H7 (cell line): ENCODE data around the gene RNF213. TPM values are rescaled to one million over a fixed set of nuclear protein-coding genes. Genes with fewer than 3 reads are reported as not detected.
A peak's percentile ranks its signal among the peaks of the same experiment; 100 is the strongest.

Experiments used
- DNase-seq: peaks from one replicate; pipeline ENCODE4 v3.0.0; 2012
- H3K27me3 ChIP-seq: 2 replicates; pipeline ENCODE4 v1.6.0; 2011; ENCODE audit warnings: mild to moderate bottlenecking, low read length; ENCODE audit not compliant: control insufficient read depth, insufficient read depth
- H3K36me3 ChIP-seq: replicated peaks from 2 replicates; pipeline ENCODE4 v1.5.1; 2011; ENCODE audit warnings: low read length; ENCODE audit not compliant: control insufficient read depth, insufficient read depth
- H3K4me3 ChIP-seq: 2 replicates; pipeline ENCODE4 v1.5.1; 2011; ENCODE audit warnings: low read depth, mild to moderate bottlenecking, control low read depth, low read length, moderate library complexity; ENCODE audit not compliant: insufficient read depth
- total RNA-seq: library from RNA; depleted of rRNA; stranded (reverse); fragments of >200 nt; shearing (Covaris generic); gene quantifications from 2 replicates; pipeline ENCODE4 v1.2.3, GENCODE V29; 2014

RNF213 gene
- total RNA-seq, 1 experiment from 2014 or later = 29.4 TPM

DNA sequence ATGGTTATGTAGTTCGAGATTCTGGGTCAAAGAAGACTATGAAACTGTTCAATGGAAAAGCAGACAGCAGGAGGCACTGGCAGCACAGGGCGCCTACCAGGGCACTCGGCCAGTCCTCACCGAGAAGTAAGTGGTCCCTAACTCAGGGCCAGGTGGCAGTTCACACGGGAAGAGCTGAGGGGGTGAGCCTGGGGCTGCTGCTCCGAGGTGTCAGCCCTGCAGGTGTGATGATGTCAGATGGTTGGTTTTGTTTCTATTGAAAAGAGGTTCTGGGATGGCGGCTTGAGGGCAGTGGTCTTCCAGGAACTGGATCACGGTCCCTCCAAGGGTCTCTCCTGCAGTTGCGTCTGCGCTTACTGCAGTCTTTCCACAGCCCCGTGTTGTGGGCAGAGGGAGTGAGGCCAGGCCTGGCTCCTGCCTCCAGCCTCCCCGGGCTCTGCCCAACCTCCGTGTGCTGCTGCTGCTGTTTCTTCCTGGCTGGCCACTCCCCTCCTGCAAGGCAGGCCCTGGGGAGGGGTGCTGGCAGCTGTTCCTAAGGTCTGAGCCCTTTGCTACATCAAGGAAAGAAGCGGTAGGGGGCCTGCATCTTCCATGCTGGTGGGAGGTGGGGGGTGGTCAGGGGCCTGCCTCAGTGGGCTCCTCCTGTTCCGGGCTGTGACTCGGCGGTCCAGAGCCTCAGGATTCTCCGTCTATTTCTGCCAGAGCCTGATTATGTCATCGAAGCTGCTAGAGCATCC lies 22.6 kb downstream of the RNF213 start:
- peak; percentile 75 for DNase-seq
- Histone ChIP-seq H3K36me3 (no peaks in the 10 kb centered on the region; the same call in none of the 2 replicates), H3K27me3 (no peaks in the 10 kb centered on the region), H3K4me3 (no peak overlapping the region)

DNA sequence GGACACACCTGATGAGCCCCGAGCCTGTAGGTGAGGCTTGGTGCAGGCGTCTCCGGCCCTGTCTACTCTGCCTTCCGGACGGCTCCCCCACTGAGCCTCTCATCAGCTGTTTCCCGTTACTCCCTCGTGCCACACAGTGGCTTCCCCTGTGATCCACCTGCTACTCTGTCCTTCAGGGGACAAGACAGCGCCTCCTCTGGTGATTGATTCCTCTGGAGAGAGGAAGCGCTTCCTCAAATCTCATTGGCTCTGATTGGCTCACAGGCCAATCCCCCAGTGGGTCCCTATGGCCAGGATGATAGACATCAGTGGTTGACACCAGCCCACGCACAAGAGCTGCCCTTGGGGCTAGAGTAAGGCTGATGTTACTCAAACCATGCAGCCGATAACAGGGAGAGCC lies 24.0 kb downstream of the RNF213 start:
- Histone ChIP-seq H3K27me3 (no peaks in the 10 kb centered on the region), H3K36me3 (peaks cover 2% of the 10 kb centered on the region), H3K4me3 (no peak overlapping the region)
- DNase-seq = peak; percentile 84

DNA sequence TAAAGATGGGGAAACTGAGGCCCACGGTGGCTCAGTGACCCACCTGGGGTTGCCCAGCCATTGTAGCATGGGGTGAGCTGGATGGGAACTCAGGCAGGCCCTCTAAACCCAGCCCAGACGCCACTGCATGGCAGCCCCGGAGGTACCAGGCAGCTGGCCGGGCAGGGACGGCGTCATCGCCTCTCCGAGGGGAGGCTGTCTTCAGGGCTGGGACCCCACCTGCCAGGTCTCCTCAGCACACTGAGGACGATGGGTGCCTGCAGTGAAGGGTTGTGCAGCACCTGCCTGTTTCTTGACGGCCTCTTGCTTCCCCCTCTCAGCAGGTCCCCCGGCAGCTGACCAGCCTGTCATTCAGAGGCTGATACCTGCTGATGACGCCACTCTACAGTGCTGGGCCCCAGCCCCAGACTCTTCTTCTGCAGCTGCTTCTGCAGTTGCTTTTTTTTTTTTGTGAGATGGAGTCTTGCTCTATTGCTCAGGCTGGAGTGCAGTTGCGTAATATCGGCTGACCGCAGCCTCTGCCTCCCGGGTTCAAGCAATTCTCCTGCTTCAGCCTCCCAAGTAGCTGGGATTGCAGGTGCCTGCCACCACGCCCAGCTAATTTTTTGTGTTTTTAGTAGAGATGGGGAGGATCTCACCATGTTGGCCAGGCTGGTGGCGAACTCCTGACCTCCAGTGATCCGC lies 24.7 kb downstream of the RNF213 start:
- Histone ChIP-seq H3K4me3 (no peak overlapping the region), H3K27me3 (no peaks in the 10 kb centered on the region), H3K36me3 (peaks cover 8% of the 10 kb centered on the region)
- DNase-seq = peak; percentile 38

DNA sequence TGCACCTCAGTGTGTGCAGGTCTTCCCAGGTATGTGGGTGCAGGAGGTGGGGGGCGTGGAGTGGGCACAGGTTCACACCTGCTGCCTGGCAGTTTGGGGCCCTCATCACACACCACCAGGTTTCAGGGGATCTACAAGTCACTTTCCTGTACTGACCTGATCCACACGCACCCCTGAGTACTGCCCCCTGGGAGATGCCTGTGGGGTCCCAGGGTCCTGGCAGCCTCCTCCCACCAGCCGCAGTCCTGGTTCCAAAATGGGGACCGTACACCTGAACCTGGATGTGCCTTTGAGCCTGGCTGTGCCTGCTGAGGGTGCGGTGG lies 25.9 kb downstream of the RNF213 start:
- Histone ChIP-seq H3K36me3 (peaks cover 15% of the 10 kb centered on the region), H3K27me3 (no peaks in the 10 kb centered on the region), H3K4me3 (no peak overlapping the region)
- no peak for DNase-seq

DNA sequence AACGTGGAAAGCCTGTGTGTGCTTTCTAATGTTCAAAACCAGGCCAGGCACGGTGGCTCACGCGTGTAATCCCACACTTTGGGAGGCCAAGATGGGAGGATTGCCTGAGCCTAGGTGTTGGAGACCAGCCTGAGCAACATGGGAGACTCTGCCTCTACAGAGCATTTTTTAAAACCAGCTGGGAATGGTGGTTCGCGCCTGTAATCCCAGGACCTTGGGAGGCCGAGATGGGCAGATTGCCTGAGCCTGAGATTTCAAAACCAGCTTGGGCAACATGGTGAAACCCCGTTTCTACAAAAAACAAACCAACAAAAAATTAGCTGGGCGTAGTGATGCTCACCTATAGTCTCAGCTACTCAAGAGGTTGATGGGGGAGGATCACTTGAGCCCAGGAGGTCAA lies 26.4 kb downstream of the RNF213 start:
- DNase-seq = no peak
- Histone ChIP-seq H3K4me3 (no peak overlapping the region), H3K27me3 (no peaks in the 10 kb centered on the region), H3K36me3 (peaks cover 15% of the 10 kb centered on the region)

DNA sequence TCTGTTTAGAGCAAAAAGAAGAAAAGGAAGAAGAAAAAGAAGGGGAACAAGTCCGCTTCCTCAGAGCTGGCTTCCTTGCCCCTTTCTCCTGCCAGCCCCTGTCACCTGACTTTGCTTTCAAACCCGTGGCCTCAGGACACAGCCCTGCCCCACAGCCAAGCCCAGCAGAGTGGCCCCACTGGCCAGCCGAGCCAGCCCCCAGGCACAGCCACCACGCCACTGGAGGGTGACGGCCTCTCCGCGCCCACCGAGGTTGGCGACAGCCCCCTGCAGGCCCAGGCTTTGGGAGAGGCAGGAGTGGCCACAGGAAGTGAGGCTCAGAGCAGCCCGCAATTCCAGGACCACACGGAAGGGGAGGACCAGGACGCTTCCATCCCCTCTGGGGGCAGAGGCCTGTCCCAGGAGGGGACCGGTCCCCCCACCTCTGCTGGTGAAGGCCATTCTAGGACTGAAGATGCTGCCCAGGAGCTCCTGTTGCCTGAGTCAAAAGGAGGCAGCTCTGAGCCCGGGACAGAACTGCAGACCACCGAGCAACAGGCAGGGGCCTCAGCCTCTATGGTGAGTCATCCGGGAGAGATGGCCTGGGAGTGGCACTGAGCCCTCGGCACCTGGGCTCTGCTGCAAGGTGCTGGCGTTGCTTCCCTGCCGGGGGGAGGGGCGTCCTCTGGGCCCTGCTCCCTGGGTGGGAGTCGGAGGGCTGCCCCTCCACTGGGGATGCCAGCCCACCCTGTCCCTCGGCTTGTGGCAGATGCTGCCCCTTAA lies 27.3 kb downstream of the RNF213 start:
- H3K4me3 ChIP-seq = no peak overlapping the region
- peak; percentile 70 for DNase-seq
- peaks cover 16% of the 10 kb centered on the region for H3K36me3 ChIP-seq
- H3K27me3 ChIP-seq = no peaks in the 10 kb centered on the region

DNA sequence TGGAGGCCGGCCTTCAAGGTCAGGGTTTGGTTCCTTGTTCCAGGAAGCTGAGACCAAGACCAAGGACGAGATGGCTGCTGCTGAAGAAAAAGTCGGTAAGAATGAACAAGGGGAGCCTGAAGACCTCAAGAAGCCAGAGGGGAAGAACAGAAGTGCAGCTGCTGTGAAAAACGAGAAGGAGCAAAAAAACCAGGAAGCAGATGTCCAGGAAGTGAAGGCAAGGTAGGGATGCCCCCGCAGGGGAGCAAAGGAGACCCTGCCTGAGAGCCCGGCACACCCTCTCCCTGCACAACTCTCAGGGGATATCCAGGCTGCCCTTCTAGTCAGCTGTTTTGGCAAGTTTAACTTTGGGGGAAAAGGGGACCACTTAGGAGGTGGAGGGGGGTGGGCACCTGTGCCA lies 29.0 kb downstream of the RNF213 start:
- Histone ChIP-seq H3K4me3 (no peak overlapping the region), H3K27me3 (no peaks in the 10 kb centered on the region), H3K36me3 (peaks cover 16% of the 10 kb centered on the region)
- peak; percentile 26 for DNase-seq

DNA sequence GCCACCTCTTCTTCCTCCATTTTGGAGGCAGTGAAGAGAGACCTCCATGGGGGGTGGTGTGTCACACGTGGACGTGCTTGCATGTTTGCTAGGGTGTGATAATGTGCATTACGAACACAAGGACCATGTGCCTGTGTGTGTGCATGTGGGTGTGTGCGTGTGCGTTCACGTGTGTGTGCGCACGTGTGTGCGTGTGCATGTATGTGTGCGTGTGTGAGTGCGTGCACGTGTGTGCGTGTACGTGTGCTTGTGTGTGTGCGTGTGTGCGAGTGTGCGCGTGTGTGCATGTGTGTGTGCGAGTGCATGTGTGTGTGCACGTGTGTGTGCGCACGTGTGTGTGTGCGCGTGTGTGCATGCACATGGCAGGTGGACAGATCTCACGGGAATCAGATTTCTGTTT lies 29.5 kb downstream of the RNF213 start:
- peaks cover 19% of the 10 kb centered on the region for H3K36me3 ChIP-seq
- H3K4me3 ChIP-seq = no peak overlapping the region
- H3K27me3 ChIP-seq = no peaks in the 10 kb centered on the region
- no peak for DNase-seq

DNA sequence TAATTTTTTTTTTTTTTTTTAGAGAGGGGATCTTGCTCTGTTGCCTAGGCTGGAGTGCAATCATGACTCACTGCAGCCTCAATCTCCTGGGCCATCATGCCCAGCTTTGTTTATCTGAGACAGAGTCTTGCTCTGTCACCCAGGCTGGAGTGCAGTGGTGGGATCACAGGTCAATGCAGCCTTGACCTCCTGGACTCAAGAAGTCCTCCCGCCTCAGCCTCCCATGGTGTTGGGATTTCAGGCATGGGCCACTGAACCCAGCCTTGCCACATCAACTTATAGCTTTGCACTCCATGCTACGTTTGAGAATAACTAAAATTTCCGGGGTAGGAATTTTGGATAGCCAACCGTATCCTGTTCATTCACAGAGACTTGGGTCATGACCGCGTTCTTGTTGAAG lies 30.6 kb downstream of the RNF213 start:
- H3K4me3 ChIP-seq = no peak overlapping the region
- no peak for DNase-seq
- H3K36me3 ChIP-seq = peaks cover 23% of the 10 kb centered on the region
- no peaks in the 10 kb centered on the region for H3K27me3 ChIP-seq

DNA sequence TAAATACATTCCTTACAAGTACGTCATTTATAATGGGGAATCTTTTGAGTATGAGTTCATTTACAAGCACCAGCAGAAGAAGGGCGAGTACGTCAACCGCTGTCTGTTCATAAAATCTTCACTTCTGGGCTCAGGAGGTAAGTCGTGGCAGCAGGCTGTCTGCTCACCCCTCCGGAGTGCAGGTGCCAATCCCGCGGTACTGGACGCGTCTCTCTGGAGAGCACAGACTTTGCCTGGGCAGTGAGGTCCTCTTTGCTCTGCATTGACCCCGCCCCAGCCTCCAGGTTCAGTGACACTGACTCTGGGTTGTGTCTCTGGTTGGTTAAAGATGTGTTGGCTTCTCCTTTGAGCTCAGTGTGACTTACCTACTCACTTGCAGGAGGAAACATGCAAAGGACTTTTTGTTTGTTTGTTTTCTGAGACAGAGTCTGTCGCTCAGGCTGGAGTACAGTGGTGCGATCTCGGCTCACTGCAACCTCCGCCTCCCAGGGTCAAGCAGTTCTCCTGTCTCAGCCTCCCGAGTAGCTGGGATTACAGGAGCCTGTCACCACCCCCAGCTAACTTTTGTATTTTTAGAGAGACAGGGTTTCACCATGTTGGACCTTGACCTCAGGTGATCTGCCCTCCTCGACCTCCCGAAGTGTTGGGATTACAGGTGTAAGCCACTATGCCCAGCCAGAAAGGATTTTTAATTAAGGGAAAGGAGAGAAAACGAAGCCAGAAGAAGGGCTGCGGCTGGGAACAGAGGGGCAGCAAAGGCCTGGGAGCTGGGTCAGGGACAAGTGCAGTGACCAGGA lies 31.2 kb downstream of the RNF213 start:
- Histone ChIP-seq H3K36me3 (peaks cover 26% of the 10 kb centered on the region), H3K4me3 (no peak overlapping the region), H3K27me3 (no peaks in the 10 kb centered on the region)
- DNase-seq = no peak

DNA sequence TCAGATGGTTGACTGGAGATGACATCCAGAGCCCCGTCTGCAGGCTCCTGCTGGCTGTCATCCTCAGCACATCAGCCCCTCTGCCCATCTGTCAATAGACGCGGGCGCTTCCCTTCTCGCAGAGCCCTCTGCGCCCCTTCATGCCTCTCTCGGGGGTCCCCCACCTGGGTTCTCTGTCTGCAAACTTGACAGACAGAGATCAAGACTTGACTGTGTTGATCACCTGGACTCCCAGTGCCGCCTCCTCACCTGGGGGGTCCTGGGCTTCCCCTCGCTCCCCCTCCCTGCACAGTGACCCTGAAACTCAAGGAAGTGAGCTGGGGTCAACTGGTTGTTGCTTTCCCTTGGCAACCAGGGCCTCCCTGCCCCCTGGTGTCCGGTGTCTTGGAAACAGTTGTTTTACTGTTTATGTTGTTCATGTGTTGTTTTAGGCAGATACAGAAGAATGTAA lies 31.9 kb downstream of the RNF213 start:
- Histone ChIP-seq H3K4me3 (no peak overlapping the region), H3K36me3 (peaks cover 26% of the 10 kb centered on the region), H3K27me3 (no peaks in the 10 kb centered on the region)
- DNase-seq = peak; percentile 75

DNA sequence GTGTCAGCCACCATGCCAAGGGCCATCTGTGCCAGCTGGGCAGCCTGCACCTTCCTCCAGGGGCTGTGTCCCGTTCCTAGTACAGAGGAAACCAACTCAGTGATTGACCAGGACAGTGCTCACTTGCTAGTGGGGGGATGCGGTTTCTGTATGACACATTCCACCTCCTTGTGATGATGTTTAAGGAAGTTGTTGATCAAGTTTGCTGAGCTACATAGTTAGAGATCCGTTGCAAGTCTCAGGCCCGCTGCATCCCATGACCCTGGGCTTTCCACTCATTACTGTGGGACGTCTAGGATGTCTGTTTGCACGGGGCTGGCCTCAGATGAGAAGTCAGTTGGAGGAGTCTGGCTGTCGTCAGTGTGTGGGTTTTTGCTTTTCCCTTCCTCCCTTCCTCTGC lies 33.6 kb downstream of the RNF213 start:
- peaks cover 27% of the 10 kb centered on the region for H3K36me3 ChIP-seq

DNA sequence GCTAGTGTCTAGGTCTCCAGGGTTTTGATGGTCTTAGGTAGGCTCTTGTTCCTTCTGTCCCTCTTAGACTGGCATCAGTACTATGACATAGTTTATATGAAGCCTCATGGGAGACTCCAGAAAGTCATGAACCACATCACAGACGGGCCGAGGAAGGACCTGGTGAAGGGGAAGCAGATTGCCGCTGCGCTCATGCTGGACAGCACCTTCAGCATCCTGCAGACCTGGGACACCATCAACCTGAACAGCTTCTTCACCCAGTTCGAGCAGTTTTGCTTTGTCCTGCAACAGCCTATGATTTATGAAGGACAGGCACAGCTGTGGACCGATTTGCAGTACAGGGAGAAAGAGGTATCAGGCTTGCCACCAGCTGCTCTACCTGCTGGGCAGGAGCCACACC lies 34.0 kb downstream of the RNF213 start:
- Histone ChIP-seq H3K36me3 (peaks cover 27% of the 10 kb centered on the region), H3K4me3 (no peak overlapping the region), H3K27me3 (no peaks in the 10 kb centered on the region)
- no peak for DNase-seq

More for the DNA sequence above, 33.6 kb downstream of the RNF213 start:
- DNase-seq = no peak
- Histone ChIP-seq H3K4me3 (no peak overlapping the region), H3K27me3 (no peaks in the 10 kb centered on the region)

DNA sequence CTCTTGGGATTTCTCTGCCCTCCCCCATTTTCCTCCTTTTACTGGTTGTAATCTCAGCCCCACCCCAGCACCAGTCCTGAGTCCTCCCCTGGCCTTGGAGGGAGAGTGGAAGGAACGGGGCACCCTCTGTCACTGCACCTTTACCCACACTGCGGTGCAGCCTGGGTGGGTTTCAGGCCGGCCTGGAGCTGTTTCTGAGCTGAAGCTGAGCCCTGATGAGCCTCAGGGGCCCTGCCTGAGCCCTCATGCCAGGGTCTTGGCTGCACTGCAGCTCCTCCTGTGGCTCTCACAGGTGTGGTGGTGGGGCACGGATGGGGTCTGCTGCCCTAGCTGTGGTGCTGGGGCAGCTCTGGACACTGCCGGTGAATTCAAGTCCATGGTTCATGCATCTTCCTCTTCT lies 34.5 kb downstream of the RNF213 start:
- Histone ChIP-seq H3K4me3 (no peak overlapping the region), H3K27me3 (no peaks in the 10 kb centered on the region), H3K36me3 (peaks cover 24% of the 10 kb centered on the region)
- no peak for DNase-seq
